Epidermal melanocyte (primary cell): ENCODE data around the gene AKT2.
A peak's percentile ranks its signal among the peaks of the same experiment; 100 is the strongest.
"Not testable (repeated sequence)": the region's sequence is repeated elsewhere in the genome, so short reads cannot be mapped to it uniquely, and the experiment has no call there.

Source experiments
- DNase-seq: peaks from one replicate; pipeline ENCODE4 v3.0.0; 2011; ENCODE audit warnings: low spot score; ENCODE audit not compliant: insufficient read length

AKT2 gene

GRCh38 chr19:40284501-40285352 lies at the start of gene AKT2:
AKT2 (minus strand) TSS chr19:40285345; CDS start chr19:40265267, 20,078 bp downstream.
- DNase-seq = no peak

- not testable (repeated sequence) for DNase-seq
Measured at GRCh38 chr19:40333083-40333482, 47.9 kb upstream of the AKT2 start.

- DNase-seq = no peak
Measured at GRCh38 chr19:40332669-40333068, 47.5 kb upstream of the AKT2 start.

- no peak for DNase-seq
Measured at GRCh38 chr19:40331052-40331451, 45.9 kb upstream of the AKT2 start.

- DNase-seq = no peak
Measured at GRCh38 chr19:40326201-40326600, 41.1 kb upstream of the AKT2 start.

GRCh38 chr19:40323705-40324104 lies 38.6 kb upstream of the AKT2 start:
- no peak for DNase-seq

GRCh38 chr19:40322951-40323615 lies 37.9 kb upstream of the AKT2 start:
- DNase-seq = peak; percentile 49

- DNase-seq = no peak
Measured at GRCh38 chr19:40322271-40322610, 37.1 kb upstream of the AKT2 start.

- DNase-seq = no peak
Measured at GRCh38 chr19:40321566-40322270, 36.6 kb upstream of the AKT2 start.

- no peak for DNase-seq
Measured at GRCh38 chr19:40321076-40321475, 35.9 kb upstream of the AKT2 start.

GRCh38 chr19:40320558-40320935 lies 35.4 kb upstream of the AKT2 start:
- DNase-seq = no peak

GRCh38 chr19:40317338-40317737 lies 32.2 kb upstream of the AKT2 start:
- DNase-seq = no peak

GRCh38 chr19:40315812-40316470 lies 30.8 kb upstream of the AKT2 start:
- no peak for DNase-seq

GRCh38 chr19:40314656-40315055 lies 29.5 kb upstream of the AKT2 start:
- DNase-seq = no peak

- DNase-seq = no peak
Measured at GRCh38 chr19:40313229-40313983, 28.3 kb upstream of the AKT2 start.

GRCh38 chr19:40312533-40312932 lies 27.4 kb upstream of the AKT2 start:
- DNase-seq = no peak

- no peak for DNase-seq
Measured at GRCh38 chr19:40309666-40310065, 24.5 kb upstream of the AKT2 start.

GRCh38 chr19:40305403-40305802 lies 20.3 kb upstream of the AKT2 start:
- DNase-seq = peak; percentile 95

GRCh38 chr19:40304306-40304705 lies 19.2 kb upstream of the AKT2 start:
- DNase-seq = no peak

- DNase-seq = no peak
Measured at GRCh38 chr19:40303765-40304164, 18.6 kb upstream of the AKT2 start.
